GM12892 (cell line): ENCODE results near the gene TMEM109.

Experiments used
- DNase-seq: peaks from one replicate; pipeline ENCODE4 v3.0.0; 2011; ENCODE audit not compliant: insufficient read length
- FAIRE-seq: peaks from 2 replicates; lab custom pipeline; 2011; peaks lifted over from hg19 to GRCh38; lab: Jason Lieb, UNC
- POLR2A ChIP-seq: IDR thresholded peaks from 2 replicates; pipeline ENCODE4 v1.6.1; 2011; ENCODE audit warnings: low read depth, low read length, control low read depth
- POLR2AphosphoS5 ChIP-seq: IDR thresholded peaks from 2 replicates; pipeline ENCODE4 v1.6.1; 2011; ENCODE audit warnings: low read depth, low read length, control low read depth
- TAF1 ChIP-seq: IDR thresholded peaks from 2 replicates; pipeline ENCODE4 v1.6.1; 2011; ENCODE audit warnings: low read depth, mild to moderate bottlenecking, control low read depth, low read length, borderline replicate concordance

The TMEM109 gene

GRCh38 chr11:60970890-60971289 is 56.9 kb downstream of the TMEM109 start:
- FAIRE-seq (no peak), DNase-seq (no peak)
- no peak for TF ChIP-seq POLR2AphosphoS5
- no peak for TF ChIP-seq POLR2A
- no peak for TF ChIP-seq TAF1

- DNase-seq, result no peak
- TF ChIP-seq TAF1 (no peak), POLR2A (no peak), POLR2AphosphoS5 (no peak)
- FAIRE-seq, result no peak
Observed at GRCh38 chr11:60971520-60971919, 57.6 kb downstream of the TMEM109 start, which contains the start of gene CD6. Gene CD6 (plus strand): TSS chr11:60971680. CDS start chr11:60971866, 186 bp downstream.

- TF ChIP-seq POLR2A (no peak), POLR2AphosphoS5 (no peak), TAF1 (no peak)
- DNase-seq (no peak), FAIRE-seq (no peak)
Observed at GRCh38 chr11:60972182-60973030, 58.4 kb downstream of the TMEM109 start.
